ENCODE data around the gene SNAI3.

SNAI3 gene

DNA sequence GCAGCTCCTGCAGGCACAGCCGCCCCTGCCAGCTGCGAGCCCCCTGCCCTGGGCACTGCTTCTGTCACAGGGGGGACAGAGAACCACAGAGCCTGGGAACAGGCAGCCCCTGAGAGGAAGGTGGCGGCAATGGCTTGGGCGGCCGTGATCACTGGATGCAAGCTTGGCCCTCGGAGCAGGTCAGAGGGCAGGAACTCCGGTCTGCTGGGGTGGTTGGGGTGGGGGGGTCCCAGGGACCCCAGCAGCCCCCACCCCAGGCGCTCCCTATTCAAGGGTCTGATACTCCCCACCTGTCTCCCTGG is 33.6 kb downstream of the SNAI3 start:
- H3K4me3 ChIP-seq (ENCODE audit: low read depth, low read length): no peak overlapping the region
- TF ChIP-seq, protein P1, sequence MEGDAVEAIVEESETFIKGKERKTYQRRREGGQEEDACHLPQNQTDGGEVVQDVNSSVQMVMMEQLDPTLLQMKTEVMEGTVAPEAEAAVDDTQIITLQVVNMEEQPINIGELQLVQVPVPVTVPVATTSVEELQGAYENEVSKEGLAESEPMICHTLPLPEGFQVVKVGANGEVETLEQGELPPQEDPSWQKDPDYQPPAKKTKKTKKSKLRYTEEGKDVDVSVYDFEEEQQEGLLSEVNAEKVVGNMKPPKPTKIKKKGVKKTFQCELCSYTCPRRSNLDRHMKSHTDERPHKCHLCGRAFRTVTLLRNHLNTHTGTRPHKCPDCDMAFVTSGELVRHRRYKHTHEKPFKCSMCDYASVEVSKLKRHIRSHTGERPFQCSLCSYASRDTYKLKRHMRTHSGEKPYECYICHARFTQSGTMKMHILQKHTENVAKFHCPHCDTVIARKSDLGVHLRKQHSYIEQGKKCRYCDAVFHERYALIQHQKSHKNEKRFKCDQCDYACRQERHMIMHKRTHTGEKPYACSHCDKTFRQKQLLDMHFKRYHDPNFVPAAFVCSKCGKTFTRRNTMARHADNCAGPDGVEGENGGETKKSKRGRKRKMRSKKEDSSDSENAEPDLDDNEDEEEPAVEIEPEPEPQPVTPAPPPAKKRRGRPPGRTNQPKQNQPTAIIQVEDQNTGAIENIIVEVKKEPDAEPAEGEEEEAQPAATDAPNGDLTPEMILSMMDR (IDR thresholded peaks at IDR 0.05; ENCODE audit: borderline replicate concordance, insufficient read depth, low read depth, low read length): no peak

DNA sequence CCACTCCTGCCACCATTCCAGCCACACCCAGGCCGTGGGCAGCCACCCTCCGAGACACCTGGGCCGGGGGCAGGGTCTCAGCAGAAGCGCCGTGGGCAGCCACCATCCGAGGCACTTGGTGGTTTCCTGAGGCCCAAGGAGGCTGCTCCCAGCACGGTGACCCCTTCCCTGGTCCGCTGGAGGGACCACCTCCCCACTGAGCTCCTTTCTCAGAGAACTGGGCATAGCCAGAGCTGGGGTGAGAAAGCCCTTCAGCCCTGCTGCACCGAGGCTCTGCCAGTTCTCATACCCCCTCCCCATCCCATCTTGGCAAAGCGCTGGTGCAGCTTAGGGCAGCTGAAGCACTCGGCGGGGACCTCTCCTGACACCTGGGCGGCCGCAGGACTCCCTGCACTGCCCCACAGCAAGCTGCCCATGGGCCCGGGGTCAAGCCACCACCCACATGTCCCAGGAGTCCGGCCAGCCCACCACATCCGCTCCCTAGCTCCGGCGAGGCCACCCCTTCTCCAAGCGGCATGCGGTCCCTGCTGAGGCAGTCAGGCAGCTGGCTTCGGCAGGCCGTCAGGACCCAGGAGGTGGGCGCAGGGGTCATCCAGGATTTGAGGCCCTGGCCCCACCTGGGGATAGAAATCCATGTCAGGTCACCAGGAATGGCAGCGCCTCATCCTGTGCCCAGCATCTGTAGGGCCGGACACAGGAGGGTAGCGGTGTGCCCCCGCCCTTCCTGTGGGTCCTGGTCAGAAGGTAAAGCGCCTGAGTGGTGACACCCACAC is 34.1 kb downstream of the SNAI3 start:
- peak overlapping the region; percentile 48 for H3K4me3 ChIP-seq (ENCODE audit: low read depth, low read length)

DNA sequence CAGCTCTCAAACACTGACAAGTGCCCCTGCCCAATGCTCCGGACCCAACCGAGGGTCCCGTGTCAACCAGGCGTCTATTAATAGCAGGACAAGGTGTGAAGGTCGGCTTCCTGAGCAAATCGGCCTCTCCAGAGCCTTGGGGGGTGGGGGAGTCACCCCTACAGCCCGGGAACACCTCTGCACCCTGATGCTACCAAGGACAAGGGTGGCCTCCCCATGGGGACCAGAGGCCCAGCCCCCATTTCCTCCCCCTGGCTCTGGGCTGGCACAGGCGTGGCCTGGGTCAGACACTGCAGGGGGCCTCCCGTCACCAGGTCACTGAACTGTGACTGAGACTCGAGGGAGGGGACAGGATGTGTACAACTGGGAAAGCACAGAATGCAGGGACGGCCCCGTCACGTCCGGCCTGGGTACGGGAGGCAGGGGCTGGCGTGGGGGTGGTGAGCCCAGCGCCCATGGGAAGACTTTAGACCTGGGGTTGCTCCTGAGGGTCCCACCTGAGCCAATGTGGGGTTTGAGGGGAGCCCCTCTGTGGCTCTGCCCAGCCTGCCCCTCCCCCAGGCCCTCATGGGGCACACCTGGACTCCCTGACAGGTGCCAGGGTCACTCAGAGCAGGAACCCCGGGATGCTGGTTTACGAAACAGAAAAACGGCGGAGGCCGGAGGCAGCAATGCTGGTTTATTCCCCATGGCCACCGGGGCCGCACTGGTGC is 34.9 kb downstream of the SNAI3 start:
- peak overlapping the region; percentile 97 for H3K4me3 ChIP-seq (ENCODE audit: low read depth, low read length)
- TF ChIP-seq, protein P1 (IDR thresholded peaks at IDR 0.05; ENCODE audit: borderline replicate concordance, insufficient read depth, low read depth, low read length): no peak

More for the DNA sequence above, 34.1 kb downstream of the SNAI3 start:
- TF ChIP-seq, protein P1 (IDR thresholded peaks at IDR 0.05; ENCODE audit: borderline replicate concordance, insufficient read depth, low read depth, low read length): no peak

DNA sequence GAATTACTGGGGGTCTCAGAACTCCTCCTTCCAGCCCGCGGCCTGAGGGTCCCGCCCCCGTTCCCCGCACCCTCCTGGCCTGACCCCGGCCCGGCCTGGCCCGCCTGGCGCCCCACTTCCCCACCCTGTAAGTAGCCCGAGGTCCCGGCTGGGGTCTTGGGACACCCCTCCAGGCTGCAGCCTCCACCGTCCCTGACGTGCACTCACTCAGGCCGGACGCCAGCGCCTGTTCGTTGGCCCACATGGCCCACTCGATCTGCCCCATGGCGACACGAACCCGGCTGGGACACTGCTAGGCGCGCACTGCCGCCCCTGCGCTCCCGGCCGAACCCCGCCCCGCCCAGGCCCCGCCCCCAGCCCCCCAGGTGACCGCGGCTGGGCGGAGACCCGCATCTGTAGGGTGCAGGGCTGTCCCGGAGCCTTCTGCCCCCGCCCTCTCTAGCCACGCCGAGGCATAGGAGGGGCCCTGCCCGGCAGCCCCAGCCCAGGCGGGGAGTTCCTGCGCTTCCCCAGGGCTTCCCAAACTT is 35.5 kb downstream of the SNAI3 start, which contains the start of gene CYBA:
Gene CYBA (minus strand): TSS at position 305 of the 527 bp plus-strand sequence. CDS start 40 bp downstream, at position 265.
- TF ChIP-seq, protein P1 (IDR thresholded peaks at IDR 0.05; ENCODE audit: borderline replicate concordance, insufficient read depth, low read depth, low read length): no peak

DNA sequence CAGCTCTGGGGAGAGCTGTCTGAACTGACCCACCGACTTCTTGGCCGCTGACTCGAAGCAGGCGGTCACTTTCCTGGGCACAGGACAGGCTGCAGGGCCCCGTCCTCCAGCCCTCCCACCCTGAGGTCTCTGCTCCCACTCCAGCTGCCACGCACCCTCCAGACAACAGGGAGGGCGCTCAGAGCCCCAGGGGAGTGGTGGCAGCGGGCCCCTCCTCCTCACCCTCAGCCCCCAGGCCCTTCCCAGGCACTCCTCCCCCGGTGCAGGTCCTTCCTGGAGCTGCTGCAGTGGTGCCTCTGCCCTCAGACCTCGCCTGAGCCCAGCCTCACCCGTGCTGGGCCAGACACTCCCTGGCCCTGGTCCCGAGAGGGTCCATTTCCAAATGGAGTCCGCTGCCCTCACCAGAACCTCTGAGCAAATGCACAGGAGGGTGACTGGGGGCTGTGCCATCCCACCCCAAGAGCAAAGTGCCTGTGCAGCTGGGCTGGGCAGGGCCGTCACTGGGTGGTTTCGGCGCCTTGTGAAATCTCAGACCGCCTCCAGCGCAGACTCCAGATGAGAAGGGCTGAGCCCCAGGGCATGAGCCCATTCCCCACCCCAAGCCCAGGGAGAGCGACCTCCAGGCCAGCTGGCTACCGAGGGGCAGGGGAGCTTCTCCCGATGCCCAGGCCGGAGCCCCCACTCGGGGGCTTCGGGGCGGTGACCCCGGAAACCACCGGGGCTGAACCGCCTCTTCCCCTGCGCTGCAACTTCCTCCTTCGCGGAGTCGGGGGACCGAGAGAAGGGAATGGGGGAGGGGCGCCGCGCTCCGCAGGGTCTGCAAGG is 36.2 kb downstream of the SNAI3 start:
- H3K4me3 ChIP-seq (ENCODE audit: low read depth, low read length): peak overlapping the region; percentile 97
- TF ChIP-seq, protein P1 (IDR thresholded peaks at IDR 0.05; ENCODE audit: borderline replicate concordance, insufficient read depth, low read depth, low read length): no peak

More for the DNA sequence above, 35.5 kb downstream of the SNAI3 start, which contains the start of gene CYBA:
- peak within 1 kb of the TSS; percentile 97 for H3K4me3 ChIP-seq (ENCODE audit: low read depth, low read length)

DNA sequence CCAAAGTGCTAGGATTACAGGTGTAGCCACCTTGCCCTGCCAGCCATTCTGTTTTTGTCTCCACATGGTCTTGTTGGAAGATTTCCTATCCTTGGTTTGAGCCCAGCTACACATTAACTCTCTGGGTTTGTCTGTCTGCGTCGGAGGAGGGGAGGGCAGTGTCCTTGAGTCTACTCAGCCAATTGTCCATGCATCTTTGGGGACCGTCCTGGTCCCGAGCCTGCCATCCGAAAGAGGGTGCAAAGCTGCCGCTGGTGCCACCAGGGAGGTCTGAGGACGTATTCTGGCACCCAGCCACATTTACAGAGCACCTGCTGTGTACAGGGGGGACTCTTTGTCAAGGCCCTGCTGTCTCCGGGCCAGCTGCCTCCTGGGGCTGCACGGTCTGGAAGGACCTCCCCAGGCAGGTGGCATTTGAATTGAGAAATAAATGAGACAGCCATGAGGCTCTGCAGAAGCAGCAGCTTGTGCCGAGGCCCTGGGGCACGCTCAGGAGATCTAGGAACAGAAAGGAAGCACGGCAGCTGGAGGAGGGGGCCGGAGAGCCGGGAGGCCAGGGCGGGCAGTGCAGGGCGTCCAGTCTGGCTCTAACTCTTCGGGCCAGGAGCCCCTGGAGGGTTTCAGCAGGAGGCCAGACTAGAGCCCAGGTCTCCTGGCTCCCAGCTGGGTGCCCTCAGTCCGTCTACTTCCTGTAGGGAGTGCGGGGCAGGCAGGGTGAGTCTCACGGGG is 36.9 kb downstream of the SNAI3 start:
- peak overlapping the region; percentile 97 for H3K4me3 ChIP-seq (ENCODE audit: low read depth, low read length)
- TF ChIP-seq, protein P1 (IDR thresholded peaks at IDR 0.05; ENCODE audit: borderline replicate concordance, insufficient read depth, low read depth, low read length): no peak
